Measurements from ENCODE around the gene CDIPT. TPM values are rescaled to one million over a fixed set of nuclear protein-coding genes. Genes with fewer than 3 reads are reported as not detected.

The CDIPT gene
- total RNA-seq, 1 experiment from 2014 or later = 57.4 TPM

GRCh38 chr16:29845656-29846055 is 17.4 kb downstream of the CDIPT start:
- Histone ChIP-seq H3K4me1 (ENCODE audit: low read length) (no peaks in the 10 kb centered on the region), H3K9me2 (replicated peaks; ENCODE audit: insufficient read depth, low read length) (no peaks in the 10 kb centered on the region), H3K36me3 (ENCODE audit: insufficient read depth, low read length) (no peaks in the 10 kb centered on the region), H3K4me3 (ENCODE audit: low read length) (no peak overlapping the region), H3K27me3 (ENCODE audit: low read length) (no peaks in the 10 kb centered on the region), H3K27ac (ENCODE audit: low read length) (no peak overlapping the region), H3K79me2 (ENCODE audit: low read length) (no peaks in the 10 kb centered on the region), H3K9me3 (ENCODE audit: low read length) (no peaks in the 10 kb centered on the region), H4K20me1 (ENCODE audit: insufficient read depth, low read depth, low read length) (no peaks in the 10 kb centered on the region), H3K9ac (ENCODE audit: low read length) (no peak overlapping the region), H2AFZ (ENCODE audit: low read length) (no peak overlapping the region), H3K4me2 (ENCODE audit: low read depth, low read length, poor library complexity, severe bottlenecking) (no peak overlapping the region)
- no peak for DNase-seq

- Histone ChIP-seq H3K27me3 (ENCODE audit: low read length) (no peaks in the 10 kb centered on the region), H3K4me1 (ENCODE audit: low read length) (no peaks in the 10 kb centered on the region), H3K27ac (ENCODE audit: low read length) (no peak overlapping the region), H3K9me3 (ENCODE audit: low read length) (no peaks in the 10 kb centered on the region), H3K4me2 (ENCODE audit: low read depth, low read length, poor library complexity, severe bottlenecking) (no peak overlapping the region), H3K36me3 (ENCODE audit: insufficient read depth, low read length) (no peaks in the 10 kb centered on the region), H3K9ac (ENCODE audit: low read length) (no peak overlapping the region), H3K4me3 (ENCODE audit: low read length) (no peak overlapping the region), H2AFZ (ENCODE audit: low read length) (no peak overlapping the region), H4K20me1 (ENCODE audit: insufficient read depth, low read depth, low read length) (no peaks in the 10 kb centered on the region), H3K9me2 (replicated peaks; ENCODE audit: insufficient read depth, low read length) (no peaks in the 10 kb centered on the region), H3K79me2 (ENCODE audit: low read length) (no peaks in the 10 kb centered on the region)
- no peak for DNase-seq
Measured at GRCh38 chr16:29844575-29845331, 18.3 kb downstream of the CDIPT start.

- no peaks in the 10 kb centered on the region for H3K9me3 ChIP-seq (ENCODE audit: low read length)
- H3K27me3 ChIP-seq (ENCODE audit: low read length) = no peaks in the 10 kb centered on the region
- H3K9me2 ChIP-seq (replicated peaks; ENCODE audit: insufficient read depth, low read length) = no peaks in the 10 kb centered on the region
- H3K4me2 ChIP-seq (ENCODE audit: low read depth, low read length, poor library complexity, severe bottlenecking) = no peak overlapping the region
- no peak overlapping the region for H3K4me3 ChIP-seq (ENCODE audit: low read length)
- H3K27ac ChIP-seq (ENCODE audit: low read length) = no peak overlapping the region
- no peaks in the 10 kb centered on the region for H3K79me2 ChIP-seq (ENCODE audit: low read length)
- H2AFZ ChIP-seq (ENCODE audit: low read length) = no peak overlapping the region
- no peaks in the 10 kb centered on the region for H3K4me1 ChIP-seq (ENCODE audit: low read length)
- no peak overlapping the region for H3K9ac ChIP-seq (ENCODE audit: low read length)
- DNase-seq = no peak
- no peaks in the 10 kb centered on the region for H3K36me3 ChIP-seq (ENCODE audit: insufficient read depth, low read length)
- H4K20me1 ChIP-seq (ENCODE audit: insufficient read depth, low read depth, low read length) = no peaks in the 10 kb centered on the region
Measured at GRCh38 chr16:29843931-29844330, 19.1 kb downstream of the CDIPT start.

GRCh38 chr16:29842732-29843346 is 20.2 kb downstream of the CDIPT start:
- H2AFZ ChIP-seq (ENCODE audit: low read length) = no peak overlapping the region
- H3K36me3 ChIP-seq (ENCODE audit: insufficient read depth, low read length) = no peaks in the 10 kb centered on the region
- DNase-seq = no peak
- no peaks in the 10 kb centered on the region for H3K4me1 ChIP-seq (ENCODE audit: low read length)
- no peaks in the 10 kb centered on the region for H3K9me2 ChIP-seq (replicated peaks; ENCODE audit: insufficient read depth, low read length)
- no peaks in the 10 kb centered on the region for H3K79me2 ChIP-seq (ENCODE audit: low read length)
- H3K9me3 ChIP-seq (ENCODE audit: low read length) = no peaks in the 10 kb centered on the region
- H3K27me3 ChIP-seq (ENCODE audit: low read length) = no peaks in the 10 kb centered on the region
- no peak overlapping the region for H3K4me3 ChIP-seq (ENCODE audit: low read length)
- H3K27ac ChIP-seq (ENCODE audit: low read length) = no peak overlapping the region
- no peak overlapping the region for H3K4me2 ChIP-seq (ENCODE audit: low read depth, low read length, poor library complexity, severe bottlenecking)
- no peaks in the 10 kb centered on the region for H4K20me1 ChIP-seq (ENCODE audit: insufficient read depth, low read depth, low read length)
- no peak overlapping the region for H3K9ac ChIP-seq (ENCODE audit: low read length)

GRCh38 chr16:29841631-29842030 is 21.4 kb downstream of the CDIPT start:
- H3K9me2 ChIP-seq (replicated peaks; ENCODE audit: insufficient read depth, low read length) = no peaks in the 10 kb centered on the region
- no peaks in the 10 kb centered on the region for H3K27me3 ChIP-seq (ENCODE audit: low read length)
- no peaks in the 10 kb centered on the region for H3K4me1 ChIP-seq (ENCODE audit: low read length)
- no peak overlapping the region for H3K4me3 ChIP-seq (ENCODE audit: low read length)
- H4K20me1 ChIP-seq (ENCODE audit: insufficient read depth, low read depth, low read length) = no peaks in the 10 kb centered on the region
- H3K36me3 ChIP-seq (ENCODE audit: insufficient read depth, low read length) = no peaks in the 10 kb centered on the region
- no peaks in the 10 kb centered on the region for H3K9me3 ChIP-seq (ENCODE audit: low read length)
- DNase-seq = no peak
- H2AFZ ChIP-seq (ENCODE audit: low read length) = no peak overlapping the region
- H3K27ac ChIP-seq (ENCODE audit: low read length) = no peak overlapping the region
- no peak overlapping the region for H3K9ac ChIP-seq (ENCODE audit: low read length)
- no peaks in the 10 kb centered on the region for H3K79me2 ChIP-seq (ENCODE audit: low read length)
- H3K4me2 ChIP-seq (ENCODE audit: low read depth, low read length, poor library complexity, severe bottlenecking) = no peak overlapping the region

GRCh38 chr16:29840240-29840639 is 22.8 kb downstream of the CDIPT start:
- no peaks in the 10 kb centered on the region for H3K9me3 ChIP-seq (ENCODE audit: low read length)
- H3K4me3 ChIP-seq (ENCODE audit: low read length) = no peak overlapping the region
- H3K9ac ChIP-seq (ENCODE audit: low read length) = no peak overlapping the region
- H2AFZ ChIP-seq (ENCODE audit: low read length) = no peak overlapping the region
- no peak overlapping the region for H3K4me2 ChIP-seq (ENCODE audit: low read depth, low read length, poor library complexity, severe bottlenecking)
- no peaks in the 10 kb centered on the region for H4K20me1 ChIP-seq (ENCODE audit: insufficient read depth, low read depth, low read length)
- DNase-seq = no peak
- H3K36me3 ChIP-seq (ENCODE audit: insufficient read depth, low read length) = no peaks in the 10 kb centered on the region
- no peak overlapping the region for H3K27ac ChIP-seq (ENCODE audit: low read length)
- no peaks in the 10 kb centered on the region for H3K27me3 ChIP-seq (ENCODE audit: low read length)
- no peaks in the 10 kb centered on the region for H3K9me2 ChIP-seq (replicated peaks; ENCODE audit: insufficient read depth, low read length)
- no peaks in the 10 kb centered on the region for H3K79me2 ChIP-seq (ENCODE audit: low read length)
- no peaks in the 10 kb centered on the region for H3K4me1 ChIP-seq (ENCODE audit: low read length)

GRCh38 chr16:29839822-29840221 is 23.2 kb downstream of the CDIPT start:
- H3K27ac ChIP-seq (ENCODE audit: low read length) = no peak overlapping the region
- no peaks in the 10 kb centered on the region for H3K27me3 ChIP-seq (ENCODE audit: low read length)
- H3K79me2 ChIP-seq (ENCODE audit: low read length) = no peaks in the 10 kb centered on the region
- H3K9ac ChIP-seq (ENCODE audit: low read length) = no peak overlapping the region
- H3K36me3 ChIP-seq (ENCODE audit: insufficient read depth, low read length) = no peaks in the 10 kb centered on the region
- H3K9me3 ChIP-seq (ENCODE audit: low read length) = no peaks in the 10 kb centered on the region
- no peak overlapping the region for H3K4me3 ChIP-seq (ENCODE audit: low read length)
- no peaks in the 10 kb centered on the region for H3K9me2 ChIP-seq (replicated peaks; ENCODE audit: insufficient read depth, low read length)
- no peaks in the 10 kb centered on the region for H3K4me1 ChIP-seq (ENCODE audit: low read length)
- H2AFZ ChIP-seq (ENCODE audit: low read length) = no peak overlapping the region
- no peaks in the 10 kb centered on the region for H4K20me1 ChIP-seq (ENCODE audit: insufficient read depth, low read depth, low read length)
- H3K4me2 ChIP-seq (ENCODE audit: low read depth, low read length, poor library complexity, severe bottlenecking) = no peak overlapping the region
- DNase-seq = no peak

- no peaks in the 10 kb centered on the region for H3K36me3 ChIP-seq (ENCODE audit: insufficient read depth, low read length)
- H4K20me1 ChIP-seq (ENCODE audit: insufficient read depth, low read depth, low read length) = no peaks in the 10 kb centered on the region
- H3K27me3 ChIP-seq (ENCODE audit: low read length) = no peaks in the 10 kb centered on the region
- no peak overlapping the region for H3K4me2 ChIP-seq (ENCODE audit: low read depth, low read length, poor library complexity, severe bottlenecking)
- no peak overlapping the region for H3K27ac ChIP-seq (ENCODE audit: low read length)
- no peaks in the 10 kb centered on the region for H3K4me1 ChIP-seq (ENCODE audit: low read length)
- no peaks in the 10 kb centered on the region for H3K9me2 ChIP-seq (replicated peaks; ENCODE audit: insufficient read depth, low read length)
- no peaks in the 10 kb centered on the region for H3K79me2 ChIP-seq (ENCODE audit: low read length)
- no peak overlapping the region for H3K9ac ChIP-seq (ENCODE audit: low read length)
- H2AFZ ChIP-seq (ENCODE audit: low read length) = no peak overlapping the region
- H3K4me3 ChIP-seq (ENCODE audit: low read length) = no peak overlapping the region
- no peaks in the 10 kb centered on the region for H3K9me3 ChIP-seq (ENCODE audit: low read length)
- DNase-seq = no peak
Measured at GRCh38 chr16:29837841-29838240, 25.2 kb downstream of the CDIPT start.

Measured in Karpas-422 (cell line).